HepG2 (cell line): ENCODE results near the gene NOP58. TPM values are rescaled to one million over a fixed set of nuclear protein-coding genes. Genes with fewer than 3 reads are reported as not detected.

Experiments used
- ADNP ChIP-seq: sonication (generic); formaldehyde crosslinking; IDR thresholded peaks from 2 replicates; pipeline ENCODE4 v1.4.0; 2020; ENCODE audit warnings: missing genetic modification reagents
- ELF4 ChIP-seq: sonication (generic); formaldehyde crosslinking; IDR thresholded peaks from 2 replicates; pipeline ENCODE4 v1.5.0; 2020; ENCODE audit warnings: missing genetic modification reagents, mild to moderate bottlenecking, moderate library complexity, borderline replicate concordance
- FOXJ3 ChIP-seq: sonication (generic); formaldehyde crosslinking; IDR thresholded peaks from 2 replicates; pipeline ENCODE4 v1.4.0; 2020; ENCODE audit warnings: missing genetic modification reagents, mild to moderate bottlenecking, borderline replicate concordance
- HNF1B ChIP-seq: sonication (generic); formaldehyde crosslinking; IDR thresholded peaks from 2 replicates; pipeline ENCODE4 v1.5.1; 2020; ENCODE audit warnings: mild to moderate bottlenecking, moderate library complexity, missing genetic modification reagents
- NR1H2 ChIP-seq: sonication (generic); formaldehyde crosslinking; IDR thresholded peaks from 2 replicates; pipeline ENCODE4 v1.8.1; 2022; ENCODE audit warnings: low read depth, missing genetic modification reagents, borderline replicate concordance
- PRDM15 ChIP-seq: sonication (generic); formaldehyde crosslinking; IDR thresholded peaks from 2 replicates; pipeline ENCODE4 v1.4.0; 2020; ENCODE audit warnings: missing genetic modification reagents
- SP140L ChIP-seq: sonication (generic); formaldehyde crosslinking; IDR thresholded peaks from 2 replicates; pipeline ENCODE4 v1.4.0; 2020; ENCODE audit warnings: missing genetic modification reagents, borderline replicate concordance
- TBX2 ChIP-seq: sonication (generic); formaldehyde crosslinking; IDR thresholded peaks from 2 replicates; pipeline ENCODE4 v1.5.0; 2020; ENCODE audit warnings: missing genetic modification reagents, mild to moderate bottlenecking, borderline replicate concordance
- THAP8 ChIP-seq: sonication (generic); formaldehyde crosslinking; IDR thresholded peaks from 2 replicates; pipeline ENCODE4 v1.5.1; 2020; ENCODE audit warnings: missing genetic modification reagents, mild to moderate bottlenecking, borderline replicate concordance
- ZBTB3 ChIP-seq: sonication (generic); formaldehyde crosslinking; IDR thresholded peaks from 2 replicates; pipeline ENCODE4 v1.4.0; 2020; ENCODE audit warnings: low read depth, mild to moderate bottlenecking, moderate library complexity, missing genetic modification reagents, borderline replicate concordance
- ZNF646 ChIP-seq: sonication (generic); formaldehyde crosslinking; IDR thresholded peaks from 2 replicates; pipeline ENCODE4 v1.9.0; 2021; ENCODE audit warnings: mild to moderate bottlenecking, missing genetic modification reagents
- ZNF674 ChIP-seq: sonication (generic); formaldehyde crosslinking; IDR thresholded peaks from 2 replicates; pipeline ENCODE4 v1.5.0; 2020; ENCODE audit warnings: low read depth, mild to moderate bottlenecking, missing genetic modification reagents
- polyA plus RNA-seq, 8 experiments: library from polyadenylated mRNA; depleted of rRNA in 3 of 8; stranded (reverse) in 7 of 8; unstranded in 1 of 8; fragments of >200 nt; fragmentation: Illumina TruSeq in 4 of 8; extraction: Trizol in 4 of 8; gene quantifications; 2 replicates each; pipeline versions ENCODE4 v1.2.1 to v1.2.3, GENCODE V29; 2011 to 2016; ENCODE audit warnings: low read depth in 4 of 8, missing spikeins in 1 of 8, mixed read lengths in 1 of 8; ENCODE audit not compliant: insufficient read depth in 1 of 8
- total RNA-seq, 5 experiments: library from RNA; depleted of rRNA; stranded (reverse); fragments of >200 nt; fragmentation: Illumina TruSeq; extraction: Trizol; gene quantifications; 2 replicates each; pipeline ENCODE4 v1.2.3, GENCODE V29; 2016; ENCODE audit warnings: low read depth in 1 of 5

The NOP58 gene
- total and polyA plus RNA-seq, 2 of the 13 experiments (the other 11 are each of a cell fraction or from before 2014, with no cell fraction given): 74.9 to 203 TPM

- TF ChIP-seq HNF1B (CRISPR knock-in tag): peak; percentile 37
- TF ChIP-seq ZNF646: no peak
- TF ChIP-seq TBX2: no peak; the same call in none of the 2 replicates
- no peak for TF ChIP-seq NR1H2
- 0 out of 2 replicates have a peak, but pooled peaks have one; percentile 29 for TF ChIP-seq SP140L (CRISPR knock-in tag)
- peak; percentile 48; the same call in 1 of the 2 replicates for TF ChIP-seq FOXJ3 (CRISPR knock-in tag)
- TF ChIP-seq ZBTB3 (CRISPR knock-in tag): no peak; the same call in 1 of the 2 replicates
- 0 out of 2 replicates have a peak, but pooled peaks have one; percentile 86 for TF ChIP-seq ZNF674 (CRISPR knock-in tag)
- no peak for TF ChIP-seq ADNP (CRISPR knock-in tag)
- no peak for TF ChIP-seq THAP8
- TF ChIP-seq ELF4 (CRISPR knock-in tag): 0 out of 2 replicates have a peak, but pooled peaks have one; percentile 76
- TF ChIP-seq PRDM15 (CRISPR knock-in tag): no peak
Observed at GRCh38 chr2:202265467-202266277, at the start of gene NOP58 (continued).
